Cortex of kidney (tissue), 1 donor: ENCODE results near the gene TRMT44.
A peak's percentile ranks its signal among the peaks of the same experiment; 100 is the strongest.
"Not testable (repeated sequence)": the region's sequence is repeated elsewhere in the genome, so short reads cannot be mapped to it uniquely, and the experiment has no call there.

Source experiments
- DNase-seq: peaks from one replicate; lab custom pipeline; 2025; lab: John Stamatoyannopoulos, UW

Gene TRMT44

GRCh38 chr4:8407316-8407715 lies 33.3 kb upstream of the TRMT44 start:
- no peak for DNase-seq

- DNase-seq = no peak
Measured at GRCh38 chr4:8407756-8408155, 32.8 kb upstream of the TRMT44 start.

- DNase-seq = no peak
Measured at GRCh38 chr4:8409264-8410065, 31.1 kb upstream of the TRMT44 start.

GRCh38 chr4:8410066-8410625 lies 30.4 kb upstream of the TRMT44 start:
- DNase-seq = no peak

- no peak for DNase-seq
Measured at GRCh38 chr4:8410641-8411271, 29.8 kb upstream of the TRMT44 start.

GRCh38 chr4:8411351-8412180 lies 29.0 kb upstream of the TRMT44 start:
- no peak for DNase-seq

GRCh38 chr4:8412288-8412687 lies 28.3 kb upstream of the TRMT44 start:
- DNase-seq = no peak

- no peak for DNase-seq
Measured at GRCh38 chr4:8414377-8414776, 26.2 kb upstream of the TRMT44 start.

GRCh38 chr4:8417071-8417614 lies 23.4 kb upstream of the TRMT44 start:
- no peak for DNase-seq

GRCh38 chr4:8419222-8420041 lies 21.1 kb upstream of the TRMT44 start:
- DNase-seq = no peak

- not testable (repeated sequence) for DNase-seq
Measured at GRCh38 chr4:8420151-8420550, 20.4 kb upstream of the TRMT44 start.

GRCh38 chr4:8422327-8422726 lies 18.2 kb upstream of the TRMT44 start:
- no peak for DNase-seq

GRCh38 chr4:8422786-8423185 lies 17.8 kb upstream of the TRMT44 start:
- DNase-seq = no peak

- no peak for DNase-seq
Measured at GRCh38 chr4:8427262-8427661, 13.3 kb upstream of the TRMT44 start.

- DNase-seq = no peak
Measured at GRCh38 chr4:8427761-8428287, 12.8 kb upstream of the TRMT44 start.

- peak; percentile 54 for DNase-seq
Measured at GRCh38 chr4:8428288-8429097, 12.1 kb upstream of the TRMT44 start.

- DNase-seq = no peak
Measured at GRCh38 chr4:8431553-8431952, 9.0 kb upstream of the TRMT44 start.

GRCh38 chr4:8433136-8433535 lies 7.4 kb upstream of the TRMT44 start:
- no peak for DNase-seq

GRCh38 chr4:8434251-8435073 lies 6.1 kb upstream of the TRMT44 start:
- DNase-seq = no peak
